HEK293 (cell line): Measurements from ENCODE around the gene CACNA1G.

Source experiments
- GLI4 ChIP-seq: fragments of 450-650 bp; formaldehyde crosslinking; IDR thresholded peaks from 2 replicates; pipeline ENCODE4 v1.5.1; 2016; ENCODE audit warnings: missing biosample characterization, missing genetic modification characterization
- HOXC10 ChIP-seq: sonication (generic); formaldehyde crosslinking; IDR thresholded peaks from 2 replicates; pipeline ENCODE4 v1.8.1; 2023; ENCODE audit warnings: mild to moderate bottlenecking, missing genetic modification reagents
- WT1 ChIP-seq: fragments of 450-650 bp; formaldehyde crosslinking; IDR thresholded peaks from 2 replicates; pipeline ENCODE4 v1.5.1; 2016; ENCODE audit warnings: missing biosample characterization, missing genetic modification characterization
- ZNF747 ChIP-seq: fragments of 450-650 bp; formaldehyde crosslinking; IDR thresholded peaks from 2 replicates; pipeline ENCODE4 v1.5.1; 2016; ENCODE audit warnings: missing biosample characterization, missing genetic modification characterization
- TF ChIP-seq, protein P1 (sequence below): fragments of 450-650 bp; formaldehyde crosslinking; IDR thresholded peaks from 2 replicates; pipeline ENCODE4 v1.5.1; 2016; ENCODE audit warnings: missing biosample characterization, missing genetic modification characterization
- TF ChIP-seq, protein P2 (sequence below): fragments of 450-650 bp; IDR thresholded peaks from 2 replicates; pipeline ENCODE4 v1.5.1; 2018; ENCODE audit warnings: missing biosample characterization, missing genetic modification characterization
- TF ChIP-seq, protein P3 (sequence below): fragments of 450-650 bp; formaldehyde crosslinking; IDR thresholded peaks from 2 replicates; pipeline ENCODE4 v1.5.1; 2016; ENCODE audit warnings: missing biosample characterization, missing genetic modification characterization
- TF ChIP-seq, protein P4 (sequence below): fragments of 450-650 bp; IDR thresholded peaks from 2 replicates; pipeline ENCODE4 v1.5.1; 2018; ENCODE audit warnings: missing biosample characterization, mild to moderate bottlenecking, missing genetic modification characterization
- TF ChIP-seq, protein P5 (sequence below): fragments of 450-650 bp; formaldehyde crosslinking; IDR thresholded peaks from 2 replicates; pipeline ENCODE4 v1.5.1; 2016; ENCODE audit warnings: missing biosample characterization, missing genetic modification characterization
- TF ChIP-seq, protein P6 (sequence below): fragments of 450-650 bp; formaldehyde crosslinking; IDR thresholded peaks from 2 replicates; pipeline ENCODE4 v1.5.1; 2016; ENCODE audit warnings: missing biosample characterization, missing genetic modification characterization
- TF ChIP-seq, protein P7 (sequence below): sonication (generic); formaldehyde crosslinking; IDR thresholded peaks from 2 replicates; pipeline ENCODE4 v1.8.1; 2022; ENCODE audit warnings: mild to moderate bottlenecking, moderate library complexity, missing genetic modification reagents

DNA sequence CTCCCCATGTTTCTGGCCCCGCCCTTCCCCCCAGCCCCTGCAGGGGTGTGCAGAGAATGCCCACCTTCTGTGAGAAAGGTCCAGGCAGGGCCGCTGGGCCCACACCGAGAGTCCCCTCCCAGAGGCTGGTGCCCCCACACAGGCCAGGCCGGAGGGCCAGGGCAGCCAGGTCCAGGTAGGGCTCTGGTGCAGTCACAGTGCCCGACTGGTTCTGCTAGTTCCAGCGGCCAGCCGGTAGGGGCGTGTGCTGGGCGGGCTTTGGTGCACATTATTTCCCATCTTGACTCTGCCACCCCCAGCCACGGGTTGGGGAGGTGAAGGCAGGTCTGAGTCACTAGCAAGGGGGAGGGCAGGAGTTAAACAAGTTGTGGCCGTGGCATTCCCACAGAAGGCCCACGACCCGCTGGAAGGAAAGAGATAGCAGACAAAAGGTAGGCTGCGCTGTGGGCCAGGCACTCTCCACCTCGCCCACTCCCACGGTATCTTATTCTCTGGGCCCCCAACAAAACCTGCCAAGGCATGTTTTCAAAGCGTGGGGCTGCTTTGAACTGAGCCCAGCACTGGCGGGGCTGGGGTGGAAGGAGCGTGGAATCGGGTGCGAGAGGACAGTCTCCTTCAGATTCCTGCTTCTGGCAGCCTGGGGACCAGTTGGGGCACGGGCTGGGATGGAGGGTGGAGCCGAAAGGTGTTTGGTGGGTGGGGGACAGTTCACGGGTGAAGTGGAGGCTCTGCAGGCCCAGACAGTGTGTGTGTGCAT lies 26.1 kb upstream of the CACNA1G start:
- TF ChIP-seq HOXC10 (CRISPR knock-in tag) (no peak), ZNF747 (tag by site-specific recombination) (no peak), GLI4 (tag by site-specific recombination) (no peak), WT1 (tag by site-specific recombination) (no peak)
- TF ChIP-seq, protein P1, sequence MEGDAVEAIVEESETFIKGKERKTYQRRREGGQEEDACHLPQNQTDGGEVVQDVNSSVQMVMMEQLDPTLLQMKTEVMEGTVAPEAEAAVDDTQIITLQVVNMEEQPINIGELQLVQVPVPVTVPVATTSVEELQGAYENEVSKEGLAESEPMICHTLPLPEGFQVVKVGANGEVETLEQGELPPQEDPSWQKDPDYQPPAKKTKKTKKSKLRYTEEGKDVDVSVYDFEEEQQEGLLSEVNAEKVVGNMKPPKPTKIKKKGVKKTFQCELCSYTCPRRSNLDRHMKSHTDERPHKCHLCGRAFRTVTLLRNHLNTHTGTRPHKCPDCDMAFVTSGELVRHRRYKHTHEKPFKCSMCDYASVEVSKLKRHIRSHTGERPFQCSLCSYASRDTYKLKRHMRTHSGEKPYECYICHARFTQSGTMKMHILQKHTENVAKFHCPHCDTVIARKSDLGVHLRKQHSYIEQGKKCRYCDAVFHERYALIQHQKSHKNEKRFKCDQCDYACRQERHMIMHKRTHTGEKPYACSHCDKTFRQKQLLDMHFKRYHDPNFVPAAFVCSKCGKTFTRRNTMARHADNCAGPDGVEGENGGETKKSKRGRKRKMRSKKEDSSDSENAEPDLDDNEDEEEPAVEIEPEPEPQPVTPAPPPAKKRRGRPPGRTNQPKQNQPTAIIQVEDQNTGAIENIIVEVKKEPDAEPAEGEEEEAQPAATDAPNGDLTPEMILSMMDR, result no peak; the same call in 1 of the 2 replicates
- TF ChIP-seq, protein P2, sequence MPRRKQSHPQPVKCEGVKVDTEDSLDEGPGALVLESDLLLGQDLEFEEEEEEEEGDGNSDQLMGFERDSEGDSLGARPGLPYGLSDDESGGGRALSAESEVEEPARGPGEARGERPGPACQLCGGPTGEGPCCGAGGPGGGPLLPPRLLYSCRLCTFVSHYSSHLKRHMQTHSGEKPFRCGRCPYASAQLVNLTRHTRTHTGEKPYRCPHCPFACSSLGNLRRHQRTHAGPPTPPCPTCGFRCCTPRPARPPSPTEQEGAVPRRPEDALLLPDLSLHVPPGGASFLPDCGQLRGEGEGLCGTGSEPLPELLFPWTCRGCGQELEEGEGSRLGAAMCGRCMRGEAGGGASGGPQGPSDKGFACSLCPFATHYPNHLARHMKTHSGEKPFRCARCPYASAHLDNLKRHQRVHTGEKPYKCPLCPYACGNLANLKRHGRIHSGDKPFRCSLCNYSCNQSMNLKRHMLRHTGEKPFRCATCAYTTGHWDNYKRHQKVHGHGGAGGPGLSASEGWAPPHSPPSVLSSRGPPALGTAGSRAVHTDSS, result no peak
- TF ChIP-seq, protein P3, sequence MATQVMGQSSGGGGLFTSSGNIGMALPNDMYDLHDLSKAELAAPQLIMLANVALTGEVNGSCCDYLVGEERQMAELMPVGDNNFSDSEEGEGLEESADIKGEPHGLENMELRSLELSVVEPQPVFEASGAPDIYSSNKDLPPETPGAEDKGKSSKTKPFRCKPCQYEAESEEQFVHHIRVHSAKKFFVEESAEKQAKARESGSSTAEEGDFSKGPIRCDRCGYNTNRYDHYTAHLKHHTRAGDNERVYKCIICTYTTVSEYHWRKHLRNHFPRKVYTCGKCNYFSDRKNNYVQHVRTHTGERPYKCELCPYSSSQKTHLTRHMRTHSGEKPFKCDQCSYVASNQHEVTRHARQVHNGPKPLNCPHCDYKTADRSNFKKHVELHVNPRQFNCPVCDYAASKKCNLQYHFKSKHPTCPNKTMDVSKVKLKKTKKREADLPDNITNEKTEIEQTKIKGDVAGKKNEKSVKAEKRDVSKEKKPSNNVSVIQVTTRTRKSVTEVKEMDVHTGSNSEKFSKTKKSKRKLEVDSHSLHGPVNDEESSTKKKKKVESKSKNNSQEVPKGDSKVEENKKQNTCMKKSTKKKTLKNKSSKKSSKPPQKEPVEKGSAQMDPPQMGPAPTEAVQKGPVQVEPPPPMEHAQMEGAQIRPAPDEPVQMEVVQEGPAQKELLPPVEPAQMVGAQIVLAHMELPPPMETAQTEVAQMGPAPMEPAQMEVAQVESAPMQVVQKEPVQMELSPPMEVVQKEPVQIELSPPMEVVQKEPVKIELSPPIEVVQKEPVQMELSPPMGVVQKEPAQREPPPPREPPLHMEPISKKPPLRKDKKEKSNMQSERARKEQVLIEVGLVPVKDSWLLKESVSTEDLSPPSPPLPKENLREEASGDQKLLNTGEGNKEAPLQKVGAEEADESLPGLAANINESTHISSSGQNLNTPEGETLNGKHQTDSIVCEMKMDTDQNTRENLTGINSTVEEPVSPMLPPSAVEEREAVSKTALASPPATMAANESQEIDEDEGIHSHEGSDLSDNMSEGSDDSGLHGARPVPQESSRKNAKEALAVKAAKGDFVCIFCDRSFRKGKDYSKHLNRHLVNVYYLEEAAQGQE, result no peak
- TF ChIP-seq, protein P4, sequence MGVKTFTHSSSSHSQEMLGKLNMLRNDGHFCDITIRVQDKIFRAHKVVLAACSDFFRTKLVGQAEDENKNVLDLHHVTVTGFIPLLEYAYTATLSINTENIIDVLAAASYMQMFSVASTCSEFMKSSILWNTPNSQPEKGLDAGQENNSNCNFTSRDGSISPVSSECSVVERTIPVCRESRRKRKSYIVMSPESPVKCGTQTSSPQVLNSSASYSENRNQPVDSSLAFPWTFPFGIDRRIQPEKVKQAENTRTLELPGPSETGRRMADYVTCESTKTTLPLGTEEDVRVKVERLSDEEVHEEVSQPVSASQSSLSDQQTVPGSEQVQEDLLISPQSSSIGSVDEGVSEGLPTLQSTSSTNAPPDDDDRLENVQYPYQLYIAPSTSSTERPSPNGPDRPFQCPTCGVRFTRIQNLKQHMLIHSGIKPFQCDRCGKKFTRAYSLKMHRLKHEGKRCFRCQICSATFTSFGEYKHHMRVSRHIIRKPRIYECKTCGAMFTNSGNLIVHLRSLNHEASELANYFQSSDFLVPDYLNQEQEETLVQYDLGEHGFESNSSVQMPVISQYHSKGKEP (tag by site-specific recombination), result no peak
- TF ChIP-seq, protein P5, sequence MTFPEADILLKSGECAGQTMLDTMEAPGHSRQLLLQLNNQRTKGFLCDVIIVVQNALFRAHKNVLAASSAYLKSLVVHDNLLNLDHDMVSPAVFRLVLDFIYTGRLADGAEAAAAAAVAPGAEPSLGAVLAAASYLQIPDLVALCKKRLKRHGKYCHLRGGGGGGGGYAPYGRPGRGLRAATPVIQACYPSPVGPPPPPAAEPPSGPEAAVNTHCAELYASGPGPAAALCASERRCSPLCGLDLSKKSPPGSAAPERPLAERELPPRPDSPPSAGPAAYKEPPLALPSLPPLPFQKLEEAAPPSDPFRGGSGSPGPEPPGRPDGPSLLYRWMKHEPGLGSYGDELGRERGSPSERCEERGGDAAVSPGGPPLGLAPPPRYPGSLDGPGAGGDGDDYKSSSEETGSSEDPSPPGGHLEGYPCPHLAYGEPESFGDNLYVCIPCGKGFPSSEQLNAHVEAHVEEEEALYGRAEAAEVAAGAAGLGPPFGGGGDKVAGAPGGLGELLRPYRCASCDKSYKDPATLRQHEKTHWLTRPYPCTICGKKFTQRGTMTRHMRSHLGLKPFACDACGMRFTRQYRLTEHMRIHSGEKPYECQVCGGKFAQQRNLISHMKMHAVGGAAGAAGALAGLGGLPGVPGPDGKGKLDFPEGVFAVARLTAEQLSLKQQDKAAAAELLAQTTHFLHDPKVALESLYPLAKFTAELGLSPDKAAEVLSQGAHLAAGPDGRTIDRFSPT, result no peak
- TF ChIP-seq, protein P6, sequence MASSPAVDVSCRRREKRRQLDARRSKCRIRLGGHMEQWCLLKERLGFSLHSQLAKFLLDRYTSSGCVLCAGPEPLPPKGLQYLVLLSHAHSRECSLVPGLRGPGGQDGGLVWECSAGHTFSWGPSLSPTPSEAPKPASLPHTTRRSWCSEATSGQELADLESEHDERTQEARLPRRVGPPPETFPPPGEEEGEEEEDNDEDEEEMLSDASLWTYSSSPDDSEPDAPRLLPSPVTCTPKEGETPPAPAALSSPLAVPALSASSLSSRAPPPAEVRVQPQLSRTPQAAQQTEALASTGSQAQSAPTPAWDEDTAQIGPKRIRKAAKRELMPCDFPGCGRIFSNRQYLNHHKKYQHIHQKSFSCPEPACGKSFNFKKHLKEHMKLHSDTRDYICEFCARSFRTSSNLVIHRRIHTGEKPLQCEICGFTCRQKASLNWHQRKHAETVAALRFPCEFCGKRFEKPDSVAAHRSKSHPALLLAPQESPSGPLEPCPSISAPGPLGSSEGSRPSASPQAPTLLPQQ (tag by site-specific recombination), result no peak
- TF ChIP-seq, protein P7, sequence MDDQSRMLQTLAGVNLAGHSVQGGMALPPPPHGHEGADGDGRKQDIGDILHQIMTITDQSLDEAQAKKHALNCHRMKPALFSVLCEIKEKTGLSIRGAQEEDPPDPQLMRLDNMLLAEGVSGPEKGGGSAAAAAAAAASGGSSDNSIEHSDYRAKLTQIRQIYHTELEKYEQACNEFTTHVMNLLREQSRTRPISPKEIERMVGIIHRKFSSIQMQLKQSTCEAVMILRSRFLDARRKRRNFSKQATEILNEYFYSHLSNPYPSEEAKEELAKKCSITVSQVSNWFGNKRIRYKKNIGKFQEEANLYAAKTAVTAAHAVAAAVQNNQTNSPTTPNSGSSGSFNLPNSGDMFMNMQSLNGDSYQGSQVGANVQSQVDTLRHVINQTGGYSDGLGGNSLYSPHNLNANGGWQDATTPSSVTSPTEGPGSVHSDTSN (CRISPR knock-in tag), result no peak
